Endothelial cell of umbilical vein (primary cell): ENCODE measurements around the gene RHOB. TPM values are rescaled to one million over a fixed set of nuclear protein-coding genes. Genes with fewer than 3 reads are reported as not detected.

ENCODE experiments used
- BruUV-seq: library from RNA; stranded (reverse); fragments of 400-500 nt; replicated peaks from 2 replicates; lab custom pipeline; 2021; lab: Mats Ljungman, UMichigan
- CTCF ChIA-PET: fragments of 300-600, 350-600 bp; sonication (Branson Sonifier 250); formaldehyde crosslinking; loops from one replicate; lab custom pipeline; 2021; ENCODE audit warnings: antibody characterized with exemption, inconsistent platforms; lab: Charles Lee
- POLR2A ChIA-PET: fragments of 300-600, 350-600 bp; sonication (Branson Sonifier 250); formaldehyde crosslinking; loops from one replicate; lab custom pipeline; 2021; ENCODE audit warnings: antibody characterized with exemption, inconsistent platforms; lab: Charles Lee
- DNase-seq: peaks from one replicate; pipeline ENCODE4 v3.0.0-alpha.2; 2011; ENCODE audit warnings: low read depth, low spot score
- FAIRE-seq: peaks from 2 replicates; lab custom pipeline; 2011; peaks lifted over from hg19 to GRCh38; lab: Jason Lieb, UNC
- H2AFZ ChIP-seq: 2 replicates; pipeline ENCODE4 v1.6.0; 2012; ENCODE audit warnings: low read depth, low read length, control low read depth, inconsistent platforms
- H3K27ac ChIP-seq: 2 replicates; pipeline ENCODE4 v1.5.1; 2011; ENCODE audit warnings: low read depth, mild to moderate bottlenecking, control low read depth, low read length, moderate library complexity; ENCODE audit not compliant: insufficient read depth
- H3K27me3 ChIP-seq, 2 experiments: 2 replicates each; pipeline versions ENCODE4 v1.6.0 to v1.6.1; 2011; ENCODE audit warnings: low read length in 2 of 2, mixed read lengths in 1 of 2; ENCODE audit not compliant: control insufficient read depth in 2 of 2, insufficient read depth in 2 of 2
- H3K36me3 ChIP-seq, 2 experiments: 2 replicates in 1 of 2; 3 replicates in 1 of 2; pipeline ENCODE4 v1.5.1; 2011; ENCODE audit warnings: low read length in 2 of 2, mild to moderate bottlenecking in 1 of 2, moderate library complexity in 1 of 2; ENCODE audit not compliant: control insufficient read depth in 2 of 2, insufficient read depth in 2 of 2; ENCODE audit errors: extremely low read depth in 1 of 2
- H3K4me1 ChIP-seq: 3 replicates; pipeline ENCODE4 v1.5.1; 2011; ENCODE audit warnings: mild to moderate bottlenecking, low read length; ENCODE audit not compliant: control insufficient read depth, insufficient read depth; ENCODE audit errors: extremely low read depth
- H3K4me2 ChIP-seq: 2 replicates; pipeline ENCODE4 v1.6.1; 2011; ENCODE audit warnings: low read length, control low read depth, mixed read lengths; ENCODE audit not compliant: insufficient read depth
- H3K4me3 ChIP-seq, 3 experiments: fragments of 200-600 bp in 1 of 3; sonication (generic), shearing (Covaris generic) in 1 of 3; replicated peaks in 1 of 3; 2 replicates each; pipeline ENCODE4 v1.5.1; 2011 to 2016; ENCODE audit warnings: control low read depth in 3 of 3, low read length in 3 of 3, mild to moderate bottlenecking in 2 of 3, inconsistent platforms in 1 of 3, low read depth in 1 of 3, moderate library complexity in 1 of 3; ENCODE audit not compliant: insufficient read depth in 1 of 3
- H3K79me2 ChIP-seq: 2 replicates; pipeline ENCODE4 v1.6.0; 2012; ENCODE audit warnings: low read length, inconsistent platforms; ENCODE audit not compliant: control insufficient read depth, insufficient read depth
- H3K9ac ChIP-seq: replicated peaks from 2 replicates; pipeline ENCODE3; 2011; ENCODE audit warnings: low read length, control low read depth; ENCODE audit not compliant: insufficient read depth; ENCODE audit errors: extremely low read depth
- H3K9me1 ChIP-seq: replicated peaks from 3 replicates; pipeline ENCODE4 v1.6.0; 2011; ENCODE audit warnings: mild to moderate bottlenecking, low read length; ENCODE audit not compliant: control insufficient read depth, insufficient read depth; ENCODE audit errors: extremely low read depth
- H3K9me3 ChIP-seq: replicated peaks from 2 replicates; pipeline ENCODE4 v1.5.1; 2012; ENCODE audit warnings: low read length, inconsistent platforms; ENCODE audit not compliant: control insufficient read depth, insufficient read depth
- H4K20me1 ChIP-seq: replicated peaks from 2 replicates; pipeline ENCODE3; 2011; ENCODE audit warnings: mild to moderate bottlenecking, low read length; ENCODE audit not compliant: control insufficient read depth, insufficient read depth; ENCODE audit errors: extremely low read depth
- CTCF ChIP-seq, 2 donors: IDR thresholded peaks; 1 replicate in 1 of 2; 2 replicates in 1 of 2; pipeline ENCODE4 v1.5.1; 2011; ENCODE audit warnings: low read length in 2 of 2, mild to moderate bottlenecking in 2 of 2, moderate library complexity in 2 of 2, control low read depth in 1 of 2, inconsistent platforms in 1 of 2, low read depth in 1 of 2; ENCODE audit not compliant: insufficient read depth in 1 of 2; ENCODE audit errors: extremely low read depth in 1 of 2
- EZH2 ChIP-seq: IDR thresholded peaks from 2 replicates; pipeline ENCODE4 v1.6.1; 2012; ENCODE audit warnings: borderline replicate concordance, low read depth, mild to moderate bottlenecking, moderate library complexity, low read length, inconsistent platforms; ENCODE audit not compliant: severe bottlenecking
- FOS ChIP-seq: IDR thresholded peaks from 2 replicates; pipeline ENCODE4 v1.6.1; 2011; ENCODE audit warnings: mild to moderate bottlenecking, low read length, moderate library complexity, borderline replicate concordance; ENCODE audit not compliant: insufficient read depth
- GATA2 ChIP-seq: IDR thresholded peaks from 2 replicates; pipeline ENCODE4 v1.7.0; 2011; ENCODE audit warnings: low read depth, mild to moderate bottlenecking, moderate library complexity, mixed read lengths, low read length; ENCODE audit not compliant: insufficient read length, insufficient read depth
- JUN ChIP-seq: IDR thresholded peaks from 2 replicates; pipeline ENCODE4 v1.6.1; 2011; ENCODE audit warnings: borderline replicate concordance, low read depth; ENCODE audit not compliant: insufficient read length, insufficient read depth
- MAX ChIP-seq: IDR thresholded peaks from 2 replicates; pipeline ENCODE4 v1.6.1; 2011; ENCODE audit not compliant: insufficient read depth, insufficient read length
- MYC ChIP-seq: IDR thresholded peaks from one replicate; pipeline ENCODE4 v1.6.1; 2011; ENCODE audit warnings: mild to moderate bottlenecking, low read depth, low read length
- POLR2A ChIP-seq: IDR thresholded peaks from 2 replicates; pipeline ENCODE4 v1.6.1; 2012; ENCODE audit warnings: low read depth, mild to moderate bottlenecking, control low read depth, low read length
- POLR2AphosphoS5 ChIP-seq: IDR thresholded peaks from 2 replicates; pipeline ENCODE4 v1.6.1; 2012; ENCODE audit warnings: low read depth, mild to moderate bottlenecking, control low read depth, low read length, moderate library complexity; ENCODE audit not compliant: insufficient read depth
- dilution Hi-C: fragments of 300-500 bp; cut with MboI; formaldehyde crosslinking; loops from one replicate; pipeline ENCODE4 v1.15.0; 2019; ENCODE audit warnings: low sequenced_read_pairs; ENCODE audit not compliant: extremely low pct_ligation_motif_present
- intact Hi-C: fragments of 100-400 bp; cut with micrococcal nuclease; formaldehyde crosslinking; loops from one replicate; pipeline ENCODE4 v1.10.0; 2022
- polyA plus RNA-seq, 4 experiments: library from polyadenylated mRNA; depleted of rRNA in 3 of 4; stranded (reverse) in 3 of 4; unstranded in 1 of 4; fragments of >200 nt; gene quantifications; 2 replicates each; pipeline versions ENCODE4 v1.2.1 to v1.2.3, GENCODE V29; 2011 to 2012; ENCODE audit warnings: missing spikeins in 1 of 4
- total RNA-seq: library from RNA; stranded (reverse); gene quantifications from 2 replicates; pipeline ENCODE4 v1.2.3, GENCODE V29; 2021

The RHOB gene
- total and polyA plus RNA-seq, 2 donors (not counting 3 experiments of a cell fraction or from before 2014, with no cell fraction given), result 830 to 1,101 TPM

- H3K36me3 ChIP-seq, result no peaks in the 10 kb centered on the region
- DNase-seq (no peak), FAIRE-seq (no peak)
- dilution Hi-C loops, result no loop called here
- no peaks in the 10 kb centered on the region for H4K20me1 ChIP-seq
- H3K9me1 ChIP-seq, result no peaks in the 10 kb centered on the region
- no peaks in the 10 kb centered on the region for H3K79me2 ChIP-seq
- H3K9ac ChIP-seq, result no peak overlapping the region
- no peak for TF ChIP-seq FOS
- no peak for TF ChIP-seq POLR2AphosphoS5
- TF ChIP-seq POLR2A, result no peak
- no peak for TF ChIP-seq GATA2
- TF ChIP-seq JUN, result no peak
- no peak for TF ChIP-seq EZH2
- TF ChIP-seq MAX, result no peak
- no peak for TF ChIP-seq MYC
- H3K4me3 ChIP-seq, result no peak overlapping the region
- no peaks in the 10 kb centered on the region for H3K9me3 ChIP-seq
- H3K27me3 ChIP-seq, result peaks cover 4 to 9% of the 10 kb centered on the region in 2 experiments
- no peak overlapping the region for H3K27ac ChIP-seq
- no TSS peak for BruUV-seq
- intact Hi-C loops, result no loop called here
- H3K4me1 ChIP-seq, result no peaks in the 10 kb centered on the region
- CTCF ChIA-PET, result interaction anchor here (1.1 to 2.7 kb wide), 4 partner anchors 8 to 212 kb away, joined by 5 to 22 read pairs (median 6); no protein-coding TSS in a partner anchor
- POLR2A ChIA-PET, result no interaction called here
- no peak overlapping the region for H3K4me2 ChIP-seq
- no peak overlapping the region for H2AFZ ChIP-seq
These were observed 15.6 kb upstream of the RHOB start for GRCh38 chr2:20431301-20431698.

GRCh38 chr2:20431772-20432171, 15.1 kb upstream of the RHOB start:
- ChIA-PET CTCF (interaction anchor here (1.1 to 2.7 kb wide), 5 partner anchors 9 to 211 kb away, joined by 5 to 22 read pairs (median 6); partner anchors contain the start of gene RHOB), POLR2A (no interaction called here)
- no peak overlapping the region for H3K27ac ChIP-seq
- no TSS peak for BruUV-seq
- TF ChIP-seq MYC, result no peak
- no peak for TF ChIP-seq FOS
- TF ChIP-seq JUN, result no peak
- no peak for TF ChIP-seq EZH2
- no peak for TF ChIP-seq GATA2
- TF ChIP-seq POLR2A, result no peak
- no peak for TF ChIP-seq CTCF (IDR thresholded peaks at IDR 0.05; ENCODE audit: extremely low read depth in 1 of 2, insufficient read depth in 1 of 2, low read depth in 1 of 2, low read length in 2 of 2)
- TF ChIP-seq MAX, result no peak
- no peak for TF ChIP-seq POLR2AphosphoS5
- peaks cover 4 to 9% of the 10 kb centered on the region in 2 experiments for H3K27me3 ChIP-seq
- no peak overlapping the region for H3K4me3 ChIP-seq
- H3K9me3 ChIP-seq, result no peaks in the 10 kb centered on the region
- H3K4me1 ChIP-seq, result no peaks in the 10 kb centered on the region
- H3K9ac ChIP-seq, result no peak overlapping the region
- FAIRE-seq (no peak), DNase-seq (no peak)
- H3K79me2 ChIP-seq, result no peaks in the 10 kb centered on the region
- H3K4me2 ChIP-seq, result no peak overlapping the region
- intact Hi-C loops, result no loop called here
- no peak overlapping the region for H2AFZ ChIP-seq
- H3K9me1 ChIP-seq, result no peaks in the 10 kb centered on the region
- dilution Hi-C loops, result no loop called here
- no peaks in the 10 kb centered on the region for H4K20me1 ChIP-seq
- no peaks in the 10 kb centered on the region for H3K36me3 ChIP-seq
